Cardiac fibroblast (primary cell): Measurements from ENCODE around the gene MEX3A.
"Not testable (repeated sequence)": the region's sequence is repeated elsewhere in the genome, so short reads cannot be mapped to it uniquely, and the experiment has no call there.

Experiments used
- DNase-seq, 2 donors: peaks; one replicate each; pipeline versions ENCODE4 v3.0.0 to v3.0.0-alpha.2; 2010; ENCODE audit warnings: low read depth in 2 of 2
- H3K4me3 ChIP-seq, 2 donors: replicated peaks in 1 of 2; 1 replicate in 1 of 2; 2 replicates in 1 of 2; pipeline ENCODE4 v1.5.1; 2011; ENCODE audit warnings: low read depth in 2 of 2, low read length in 2 of 2, mild to moderate bottlenecking in 2 of 2, moderate library complexity in 1 of 2
- CTCF ChIP-seq: IDR thresholded peaks from one replicate; pipeline ENCODE4 v1.5.1; 2011; ENCODE audit warnings: low read depth, mild to moderate bottlenecking, low read length, inconsistent platforms

MEX3A gene

GRCh38 chr1:156075775-156076204 lies 6.5 kb downstream of the MEX3A start:
- TF ChIP-seq CTCF: no peak
- DNase-seq: no peak
- H3K4me3 ChIP-seq: no peak overlapping the region

GRCh38 chr1:156075162-156075561 lies 7.1 kb downstream of the MEX3A start:
- TF ChIP-seq CTCF: no peak
- no peak for DNase-seq

GRCh38 chr1:156074661-156075060 lies 7.6 kb downstream of the MEX3A start:
- no peak for TF ChIP-seq CTCF
- no peak overlapping the region for H3K4me3 ChIP-seq
- no peak for DNase-seq

More at GRCh38 chr1:156075162-156075561, 7.1 kb downstream of the MEX3A start:
- no peak overlapping the region for H3K4me3 ChIP-seq

- no peak overlapping the region for H3K4me3 ChIP-seq
- TF ChIP-seq CTCF: no peak
- DNase-seq: no peak
Observed at GRCh38 chr1:156073740-156074139, 8.5 kb downstream of the MEX3A start.

- TF ChIP-seq CTCF: no peak
- H3K4me3 ChIP-seq: no peak overlapping the region
- DNase-seq: no peak
Observed at GRCh38 chr1:156073110-156073687, 9.1 kb downstream of the MEX3A start.

- DNase-seq: no peak
- H3K4me3 ChIP-seq: no peak overlapping the region
- TF ChIP-seq CTCF: no peak
Observed at GRCh38 chr1:156072251-156072650, 10.0 kb downstream of the MEX3A start.

GRCh38 chr1:156071332-156071816 lies 10.9 kb downstream of the MEX3A start:
- not testable (repeated sequence) for DNase-seq, H3K4me3 ChIP-seq
